Fibroblast of lung (primary cell): ENCODE results near the gene DZIP1.
"Not testable (repeated sequence)": the region's sequence is repeated elsewhere in the genome, so short reads cannot be mapped to it uniquely, and the experiment has no call there.

Experiments
- CTCF ChIP-seq, 2 donors: IDR thresholded peaks in 1 of 2; conservative IDR thresholded peaks in 1 of 2; 1 replicate in 1 of 2; 2 replicates in 1 of 2; pipeline ENCODE4 v1.5.1; 2011 to 2012; ENCODE audit warnings: low read length in 2 of 2, control low read depth in 1 of 2, inconsistent platforms in 1 of 2, low read depth in 1 of 2, mild to moderate bottlenecking in 1 of 2
- EZH2 ChIP-seq: IDR thresholded peaks from 2 replicates; pipeline ENCODE4 v1.5.1; 2012; ENCODE audit warnings: low read length, control low read depth, mild to moderate bottlenecking; ENCODE audit errors: missing control alignments

- not testable (repeated sequence) for TF ChIP-seq CTCF (conservative IDR thresholded peaks at IDR 0.05 in 1 of 2, IDR thresholded peaks at IDR 0.05 in 1 of 2; ENCODE audit: low read depth in 1 of 2, low read length in 2 of 2); EZH2
Measured at GRCh38 chr13:95667235-95667634, 22.7 kb upstream of the DZIP1 start.
